MCF 10A (cell line): ENCODE measurements around the gene SCN8A. TPM values are rescaled to one million over a fixed set of nuclear protein-coding genes. Genes with fewer than 3 reads are reported as not detected.

Experiments used
- BruUV-seq: library from RNA; stranded (reverse); fragments of 400-500 nt; replicated peaks from 2 replicates; lab custom pipeline; 2021; lab: Mats Ljungman, UMichigan
- CTCF ChIA-PET: fragments of 300-600 bp; sonication (Branson Sonifier 250); formaldehyde crosslinking; extraction: SDS; loops from one replicate; lab custom pipeline; 2021; ENCODE audit warnings: antibody characterized with exemption, inconsistent platforms; lab: Yijun Ruan, JAX
- POLR2A ChIA-PET: fragments of 300-600, 350-650 bp; sonication (Branson Sonifier 250); formaldehyde crosslinking; extraction: SDS; loops from one replicate; lab custom pipeline; 2020; ENCODE audit warnings: antibody characterized with exemption, inconsistent platforms; lab: Yijun Ruan, JAX
- DNase-seq: peaks from one replicate; pipeline ENCODE4 v3.0.0-alpha.2; 2018; ENCODE audit not compliant: unreplicated experiment
- H3K27ac Mint-ChIP-seq: one replicate; pipeline ENCODE4 v1.8.0; 2022; ENCODE audit warnings: mild to moderate bottlenecking, low read depth, mixed read lengths; ENCODE audit not compliant: unreplicated experiment
- H3K27me3 Mint-ChIP-seq: one replicate; pipeline ENCODE4 v1.8.0; 2022; ENCODE audit warnings: mixed read lengths; ENCODE audit not compliant: insufficient read depth, unreplicated experiment
- H3K36me3 Mint-ChIP-seq: one replicate; pipeline ENCODE4 v1.8.0; 2022; ENCODE audit warnings: mild to moderate bottlenecking, moderate library complexity, mixed read lengths; ENCODE audit not compliant: insufficient read depth, unreplicated experiment
- H3K4me1 Mint-ChIP-seq: one replicate; pipeline ENCODE4 v1.8.0; 2022; ENCODE audit warnings: mixed read lengths; ENCODE audit not compliant: insufficient read depth, unreplicated experiment
- H3K4me3 Mint-ChIP-seq: one replicate; pipeline ENCODE4 v1.8.0; 2022; ENCODE audit warnings: mild to moderate bottlenecking, moderate library complexity, mixed read lengths; ENCODE audit not compliant: unreplicated experiment
- H3K9me3 Mint-ChIP-seq: one replicate; pipeline ENCODE4 v1.8.0; 2022; ENCODE audit warnings: mixed read lengths; ENCODE audit not compliant: unreplicated experiment
- CTCF ChIP-seq: fragments of 200-600 bp; IDR thresholded peaks from one replicate; pipeline ENCODE4 v1.8.0; 2022; ENCODE audit warnings: antibody characterized with exemption, mild to moderate bottlenecking; ENCODE audit not compliant: unreplicated experiment
- intact Hi-C: fragments of 100-400 bp; cut with micrococcal nuclease; formaldehyde crosslinking; loops from 2 replicates; pipeline ENCODE4 v1.14.1; 2022
- total RNA-seq: library from RNA; stranded (reverse); gene quantifications from 2 replicates; pipeline ENCODE4 v1.2.3, GENCODE V29; 2022

Gene SCN8A
- total RNA-seq, 1 experiment from 2014 or later: 0.70 TPM

GRCh38 chr12:51838762-51839161, 247.7 kb downstream of the SCN8A start:
- TF ChIP-seq CTCF: no peak
- POLR2A ChIA-PET: no interaction called here
- H3K9me3 Mint-ChIP-seq: peaks cover 4% of the 10 kb centered on the region
- no TSS peak for BruUV-seq
- H3K36me3 Mint-ChIP-seq: no peaks in the 10 kb centered on the region
- H3K4me1 Mint-ChIP-seq: no peaks in the 10 kb centered on the region
- H3K27ac Mint-ChIP-seq: no peak overlapping the region
- CTCF ChIA-PET: interaction anchor here (1.7 kb wide), 1 partner anchor 15 kb away, joined by 7 read pairs; no protein-coding TSS in a partner anchor
- intact Hi-C loops: no loop called here
- H3K27me3 Mint-ChIP-seq: peaks cover 65% of the 10 kb centered on the region
- no peak for DNase-seq
- H3K4me3 Mint-ChIP-seq: no peak overlapping the region

GRCh38 chr12:51839310-51839947, 248.4 kb downstream of the SCN8A start:
- no TSS peak for BruUV-seq
- CTCF ChIA-PET: interaction anchor here (1.7 kb wide), 1 partner anchor 16 kb away, joined by 7 read pairs; no protein-coding TSS in a partner anchor
- no peaks in the 10 kb centered on the region for H3K4me1 Mint-ChIP-seq
- H3K4me3 Mint-ChIP-seq: no peak overlapping the region
- H3K27me3 Mint-ChIP-seq: peaks cover 65% of the 10 kb centered on the region
- DNase-seq: no peak
- no peaks in the 10 kb centered on the region for H3K36me3 Mint-ChIP-seq
- intact Hi-C loops: no loop called here
- TF ChIP-seq CTCF: no peak
- POLR2A ChIA-PET: no interaction called here
- no peak overlapping the region for H3K27ac Mint-ChIP-seq
- H3K9me3 Mint-ChIP-seq: no peaks in the 10 kb centered on the region

- DNase-seq: no peak
- ChIA-PET POLR2A (no interaction called here), CTCF (no interaction called here)
- peaks cover 80% of the 10 kb centered on the region for H3K27me3 Mint-ChIP-seq
- intact Hi-C loops: no loop called here
- H3K9me3 Mint-ChIP-seq: no peaks in the 10 kb centered on the region
- BruUV-seq: no TSS peak
- TF ChIP-seq CTCF: no peak
- no peaks in the 10 kb centered on the region for H3K4me1 Mint-ChIP-seq
- no peaks in the 10 kb centered on the region for H3K36me3 Mint-ChIP-seq
- H3K27ac Mint-ChIP-seq: no peak overlapping the region
- no peak overlapping the region for H3K4me3 Mint-ChIP-seq
Measured at GRCh38 chr12:51840966-51841365, 249.9 kb downstream of the SCN8A start.

GRCh38 chr12:51841727-51842126, 250.7 kb downstream of the SCN8A start:
- POLR2A ChIA-PET: no interaction called here

More at GRCh38 chr12:51841727-51842126, 250.7 kb downstream of the SCN8A start:
- BruUV-seq: no TSS peak
- H3K9me3 Mint-ChIP-seq: no peaks in the 10 kb centered on the region
- CTCF ChIA-PET: no interaction called here
- DNase-seq: no peak
- no peak overlapping the region for H3K4me3 Mint-ChIP-seq
- H3K27ac Mint-ChIP-seq: no peak overlapping the region
- no peaks in the 10 kb centered on the region for H3K4me1 Mint-ChIP-seq
- peaks cover 86% of the 10 kb centered on the region for H3K27me3 Mint-ChIP-seq
- TF ChIP-seq CTCF: no peak
- H3K36me3 Mint-ChIP-seq: no peaks in the 10 kb centered on the region
- intact Hi-C loops: no loop called here
